Gastrocnemius medialis (tissue), 4 donors: Measurements from ENCODE around the gene LARP4B. TPM values are rescaled to one million over a fixed set of nuclear protein-coding genes. Genes with fewer than 3 reads are reported as not detected.

ENCODE experiments used
- ATAC-seq, 2 donors: fragments of 150-250 bp; one replicate each; pipeline ENCODE4 v1.9.1; 2016
- DNase-seq, 2 donors: peaks; one replicate each; pipeline ENCODE4 v3.0.0-alpha.2; 2019
- H3K27ac ChIP-seq, 4 donors: fragments of 200-600 bp; sonication (generic); 1 replicate in 1 of 4; 2 replicates in 3 of 4; pipeline ENCODE4 v1.5.1; 2016 to 2018; ENCODE audit warnings: mild to moderate bottlenecking in 2 of 4, moderate library complexity in 1 of 4
- H3K27me3 ChIP-seq, 3 donors: fragments of 200-600 bp; sonication (generic) in 2 of 3; 1 replicate in 1 of 3; 2 replicates in 2 of 3; pipeline versions ENCODE4 v1.5.1 to v1.6.0; 2016 to 2019; ENCODE audit warnings: mild to moderate bottlenecking in 1 of 3, moderate library complexity in 1 of 3
- H3K36me3 ChIP-seq, 2 donors: fragments of 200-600 bp; sonication (generic) in 1 of 2; one replicate each; pipeline ENCODE4 v1.5.1; 2017 to 2018
- H3K4me1 ChIP-seq, 2 donors: fragments of 200-600 bp; sonication (generic) in 1 of 2; one replicate each; pipeline ENCODE4 v1.5.1; 2016 to 2017; ENCODE audit warnings: mild to moderate bottlenecking in 2 of 2
- H3K4me3 ChIP-seq, 4 donors: fragments of 200-600 bp; sonication (generic) in 3 of 4; 1 replicate in 1 of 4; 2 replicates in 3 of 4; pipeline ENCODE4 v1.5.1; 2016 to 2019; ENCODE audit warnings: mild to moderate bottlenecking in 2 of 4
- H3K9me3 ChIP-seq, 3 donors: fragments of 200-600 bp; sonication (generic) in 2 of 3; 1 replicate in 1 of 3; 2 replicates in 2 of 3; pipeline ENCODE4 v1.5.1; 2016 to 2019
- CTCF ChIP-seq, 5 experiments: fragments of 450-650 bp in 3 of 5; fragments of 200-600 bp in 2 of 5; sonication (generic) in 2 of 5; IDR thresholded peaks in 4 of 5; conservative IDR thresholded peaks in 1 of 5; 1 replicate in 4 of 5; 2 replicates in 1 of 5; pipeline ENCODE4 v1.5.1; 2016 to 2019; ENCODE audit warnings: antibody characterized with exemption in 5 of 5, mild to moderate bottlenecking in 3 of 5, moderate library complexity in 3 of 5
- POLR2A ChIP-seq, 2 donors: fragments of 450-650 bp; IDR thresholded peaks; one replicate each; pipeline ENCODE4 v1.6.1; 2017; ENCODE audit warnings: antibody characterized with exemption in 2 of 2, mild to moderate bottlenecking in 2 of 2, moderate library complexity in 2 of 2
- in situ Hi-C, 4 donors: fragments of 200-750 bp; cut with MboI; loops; one replicate each; pipeline versions ENCODE4 v1.15.0 to v1.8.0; 2017; ENCODE audit warnings: low sequenced_read_pairs in 4 of 4
- intact Hi-C: fragments of 100-400 bp; cut with DNase I; formaldehyde crosslinking; loops from one replicate; pipeline ENCODE4 v1.15.1; 2023; ENCODE audit warnings: low total_unique reads
- total RNA-seq, 4 donors: library from RNA; depleted of rRNA; stranded (reverse); fragments of >200 nt; gene quantifications; one replicate each; pipeline versions ENCODE4 v1.1.0 to v1.2.3, GENCODE V29; 2016

Gene LARP4B
- total RNA-seq, 4 donors from 2014 or later, result 29.7 to 45.6 (median 40.0) TPM

GRCh38 chr10:834493-834892 is 97.0 kb downstream of the LARP4B start:
- DNase-seq (no peak), ATAC-seq (no peak)
- Histone ChIP-seq H3K4me3 (no peak overlapping the region), H3K9me3 (no peaks in the 10 kb centered on the region), H3K36me3 (peaks cover 0 to 24% of the 10 kb centered on the region in 2 donors), H3K27ac (no peak overlapping the region), H3K4me1 (no peaks in the 10 kb centered on the region), H3K27me3 (no peaks in the 10 kb centered on the region)
- in situ Hi-C loops (no loop called here), intact Hi-C loops (no loop called here)
- TF ChIP-seq POLR2A (IDR thresholded peaks at IDR 0.05), result no peak
- TF ChIP-seq CTCF (IDR thresholded peaks at IDR 0.05 in 4 of 5, conservative IDR thresholded peaks at IDR 0.05 in 1 of 5), result no peak

DNA sequence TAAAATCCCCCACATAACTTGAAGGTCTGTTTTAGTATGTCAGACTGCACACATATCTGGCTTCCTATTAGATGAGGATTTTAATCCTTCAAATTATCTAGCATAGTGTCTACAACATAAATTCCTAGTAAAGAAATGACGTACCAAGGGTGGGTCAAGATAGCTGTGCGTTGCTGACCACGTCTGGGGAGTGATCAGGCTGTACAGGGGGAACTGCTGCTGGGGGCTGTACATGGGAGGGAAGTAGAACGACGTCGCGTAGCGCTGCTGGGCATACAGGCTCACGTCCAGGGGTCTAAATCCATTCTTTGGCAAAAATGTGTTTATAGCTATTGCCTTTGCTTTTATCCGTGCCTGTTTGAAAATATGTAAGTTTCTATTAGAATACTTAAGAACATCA is 102.3 kb downstream of the LARP4B start:
- TF ChIP-seq CTCF (IDR thresholded peaks at IDR 0.05 in 4 of 5, conservative IDR thresholded peaks at IDR 0.05 in 1 of 5) (no peak), POLR2A (IDR thresholded peaks at IDR 0.05) (no peak)
- in situ Hi-C loops (no loop called here), intact Hi-C loops (no loop called here)
- H3K4me3 ChIP-seq, result no peak overlapping the region
- H3K4me1 ChIP-seq, result no peaks in the 10 kb centered on the region
- H3K9me3 ChIP-seq, result no peaks in the 10 kb centered on the region
- H3K27me3 ChIP-seq, result no peaks in the 10 kb centered on the region
- no peak overlapping the region for H3K27ac ChIP-seq
- H3K36me3 ChIP-seq, result peaks cover 0 to 49% of the 10 kb centered on the region in 2 donors
- DNase-seq, result no peak
- no peak for ATAC-seq

DNA sequence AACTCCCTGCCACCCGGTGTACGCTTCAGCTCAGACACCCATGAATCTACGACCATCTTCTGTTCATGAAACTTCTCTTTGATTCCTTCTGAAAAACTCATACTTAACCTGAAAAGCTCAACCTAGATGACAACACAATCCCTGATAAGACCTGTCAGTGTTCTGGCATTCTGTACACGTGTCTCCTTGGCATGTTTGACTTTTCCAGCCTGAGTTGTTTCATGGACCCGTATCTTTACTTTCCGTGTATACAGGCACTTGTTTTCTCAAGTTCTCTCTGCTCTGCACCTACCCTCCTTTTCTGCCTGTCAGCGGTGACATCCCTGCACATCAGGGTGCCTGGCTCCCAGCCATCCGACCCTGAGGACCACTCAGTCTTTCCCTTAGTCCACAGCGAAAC is 103.3 kb downstream of the LARP4B start:
- no peaks in the 10 kb centered on the region for H3K4me1 ChIP-seq
- H3K9me3 ChIP-seq, result no peaks in the 10 kb centered on the region
- peaks cover 0 to 59% of the 10 kb centered on the region in 2 donors for H3K36me3 ChIP-seq
- DNase-seq, result no peak
- no peaks in the 10 kb centered on the region for H3K27me3 ChIP-seq
- intact Hi-C loops (no loop called here), in situ Hi-C loops (no loop called here)
- H3K27ac ChIP-seq, result no peak overlapping the region
- TF ChIP-seq POLR2A (IDR thresholded peaks at IDR 0.05) (no peak), CTCF (IDR thresholded peaks at IDR 0.05 in 4 of 5, conservative IDR thresholded peaks at IDR 0.05 in 1 of 5) (no peak)
- H3K4me3 ChIP-seq, result no peak overlapping the region
- ATAC-seq, result no peak

- H3K9me3 ChIP-seq, result no peaks in the 10 kb centered on the region
- H3K27me3 ChIP-seq, result no peaks in the 10 kb centered on the region
- ATAC-seq, result no peak
- DNase-seq, result no peak
- H3K27ac ChIP-seq, result no peak overlapping the region
- H3K4me3 ChIP-seq, result no peak overlapping the region
- H3K36me3 ChIP-seq, result peaks cover 0 to 78% of the 10 kb centered on the region in 2 donors
- TF ChIP-seq CTCF (IDR thresholded peaks at IDR 0.05 in 4 of 5, conservative IDR thresholded peaks at IDR 0.05 in 1 of 5) (no peak), POLR2A (IDR thresholded peaks at IDR 0.05) (no peak)
- intact Hi-C loops (no loop called here), in situ Hi-C loops (no loop called here)
- H3K4me1 ChIP-seq, result no peaks in the 10 kb centered on the region
Measured at GRCh38 chr10:824946-825345, 106.6 kb downstream of the LARP4B start.

DNA sequence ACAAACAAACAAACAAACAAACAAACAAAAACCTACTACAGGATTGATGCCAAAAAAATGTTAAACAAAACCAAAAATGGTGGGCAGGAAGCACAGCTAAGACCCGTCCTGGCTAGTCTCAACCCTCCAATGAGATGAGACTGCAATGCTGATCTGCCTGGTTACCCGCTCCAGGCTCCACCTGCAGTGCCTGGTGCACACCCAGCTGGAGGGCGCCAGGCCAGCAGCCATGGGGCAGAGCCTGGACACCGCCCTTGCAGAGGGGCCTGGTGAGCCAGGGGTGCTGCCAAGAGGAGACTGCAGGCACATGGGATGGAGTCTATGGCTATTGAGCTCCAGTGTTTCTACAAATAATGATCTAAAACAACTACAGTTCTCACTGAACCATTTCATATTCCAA is 107.0 kb downstream of the LARP4B start:
- no peaks in the 10 kb centered on the region for H3K27me3 ChIP-seq
- peaks cover 0 to 1% of the 10 kb centered on the region in 2 donors for H3K4me1 ChIP-seq
- TF ChIP-seq POLR2A (IDR thresholded peaks at IDR 0.05) (no peak), CTCF (IDR thresholded peaks at IDR 0.05 in 4 of 5, conservative IDR thresholded peaks at IDR 0.05 in 1 of 5) (no peak)
- H3K36me3 ChIP-seq, result peaks cover 0 to 78% of the 10 kb centered on the region in 2 donors
- intact Hi-C loops (no loop called here), in situ Hi-C loops (no loop called here)
- DNase-seq, result no peak
- H3K9me3 ChIP-seq, result no peaks in the 10 kb centered on the region
- ATAC-seq, result no peak
- H3K27ac ChIP-seq, result no peak overlapping the region
- no peak overlapping the region for H3K4me3 ChIP-seq
